HG03571 (cell line): ENCODE data around the gene SH3RF2.
A peak's percentile ranks its signal among the peaks of the same experiment; 100 is the strongest.

Experiments
- ATAC-seq: cut with Tn5 transposase; IDR thresholded peaks from one replicate; pipeline ENCODE4 v1.9.1; 2021; ENCODE audit not compliant: unreplicated experiment

SH3RF2 gene

GRCh38 chr5:146034605-146035004 is 98.2 kb downstream of the SH3RF2 start:
- no peak for ATAC-seq

- no peak for ATAC-seq
Observed at GRCh38 chr5:146039420-146039819, 103.0 kb downstream of the SH3RF2 start.

- no peak for ATAC-seq
Observed at GRCh38 chr5:146040527-146040926, 104.1 kb downstream of the SH3RF2 start.

GRCh38 chr5:146041180-146041789 is 104.9 kb downstream of the SH3RF2 start:
- ATAC-seq, result no peak

GRCh38 chr5:146042628-146043279 is 106.4 kb downstream of the SH3RF2 start:
- no peak for ATAC-seq

GRCh38 chr5:146043722-146044121 is 107.3 kb downstream of the SH3RF2 start:
- no peak for ATAC-seq

GRCh38 chr5:146047396-146047795 is 111.0 kb downstream of the SH3RF2 start:
- no peak for ATAC-seq

- no peak for ATAC-seq
Observed at GRCh38 chr5:146048994-146049703, 112.8 kb downstream of the SH3RF2 start.

- no peak for ATAC-seq
Observed at GRCh38 chr5:146049704-146050026, 113.3 kb downstream of the SH3RF2 start.

- ATAC-seq, result no peak
Observed at GRCh38 chr5:146050086-146050485, 113.7 kb downstream of the SH3RF2 start.

GRCh38 chr5:146051678-146052077 is 115.3 kb downstream of the SH3RF2 start:
- no peak for ATAC-seq

- ATAC-seq, result no peak
Observed at GRCh38 chr5:146052780-146053179, 116.4 kb downstream of the SH3RF2 start.

- no peak for ATAC-seq
Observed at GRCh38 chr5:146055432-146055831, 119.1 kb downstream of the SH3RF2 start.

GRCh38 chr5:146059460-146060220 is 123.3 kb downstream of the SH3RF2 start:
- ATAC-seq, result no peak

- ATAC-seq, result no peak
Observed at GRCh38 chr5:146060221-146060585, 123.8 kb downstream of the SH3RF2 start.

- no peak for ATAC-seq
Observed at GRCh38 chr5:146066968-146067367, 130.6 kb downstream of the SH3RF2 start.

- ATAC-seq, result no peak
Observed at GRCh38 chr5:146068206-146068605, 131.8 kb downstream of the SH3RF2 start.

- ATAC-seq, result peak; percentile 52
Observed at GRCh38 chr5:146068977-146069779, 132.8 kb downstream of the SH3RF2 start.

GRCh38 chr5:146069780-146070099 is 133.4 kb downstream of the SH3RF2 start:
- ATAC-seq, result peak; percentile 43

- ATAC-seq, result no peak
Observed at GRCh38 chr5:146070746-146071145, 134.4 kb downstream of the SH3RF2 start.

GRCh38 chr5:146071171-146071570 is 134.8 kb downstream of the SH3RF2 start:
- no peak for ATAC-seq
